ENCODE measurements around the gene ASS1.

ASS1 gene

GRCh38 chr9:130477564-130477963 is 32.8 kb downstream of the ASS1 start:
- no peak for DNase-seq

DNA sequence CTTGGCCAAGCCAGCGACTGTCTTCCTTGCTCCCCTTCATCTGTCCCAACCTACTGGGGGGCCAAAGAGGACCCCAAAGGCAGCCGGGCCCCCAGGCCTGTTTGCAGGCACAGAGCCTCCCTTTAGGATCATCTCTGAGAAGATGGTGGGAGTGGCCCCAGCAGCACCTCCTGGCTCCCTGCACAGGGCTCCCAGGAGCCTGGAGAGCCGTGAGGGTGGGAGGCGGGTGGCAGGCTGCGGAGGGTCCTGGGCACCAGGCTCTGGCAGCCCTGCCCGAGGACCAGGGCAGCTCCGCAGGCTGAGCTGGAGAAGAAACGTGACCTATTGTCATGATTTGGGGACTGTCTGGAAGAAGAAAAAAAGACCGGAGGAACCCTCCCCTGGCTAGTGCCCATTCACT is 33.4 kb downstream of the ASS1 start:
- DNase-seq = no peak

GRCh38 chr9:130478736-130479575 is 34.2 kb downstream of the ASS1 start:
- DNase-seq = no peak

- DNase-seq = no peak
These were observed 34.8 kb downstream of the ASS1 start for GRCh38 chr9:130479587-130479986.

GRCh38 chr9:130480673-130481072 is 35.9 kb downstream of the ASS1 start:
- no peak for DNase-seq

GRCh38 chr9:130482463-130482862 is 37.7 kb downstream of the ASS1 start:
- DNase-seq = no peak

- no peak for DNase-seq
These were observed 38.7 kb downstream of the ASS1 start for GRCh38 chr9:130483371-130483971.

GRCh38 chr9:130484362-130485072 is 39.8 kb downstream of the ASS1 start:
- no peak for DNase-seq

DNA sequence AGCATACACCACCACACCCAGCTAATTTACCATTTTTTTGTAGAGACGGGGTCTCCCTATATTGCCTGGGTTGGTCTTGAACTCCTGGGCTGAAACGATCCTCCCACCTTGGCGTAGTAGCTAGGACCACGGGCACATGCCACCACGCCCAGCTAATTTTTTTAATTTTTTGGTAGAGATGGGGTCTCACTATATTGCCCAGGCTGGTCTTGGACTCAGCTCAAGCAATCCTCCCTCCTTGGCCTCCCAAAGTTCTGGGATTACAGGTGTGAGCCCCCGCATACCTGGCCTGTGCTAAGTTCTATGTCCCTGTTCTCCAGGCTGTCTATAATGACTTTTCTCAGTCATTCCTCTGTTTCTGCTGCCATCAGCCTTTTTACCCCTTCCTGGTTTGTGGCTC is 41.3 kb downstream of the ASS1 start:
- no peak for DNase-seq

DNA sequence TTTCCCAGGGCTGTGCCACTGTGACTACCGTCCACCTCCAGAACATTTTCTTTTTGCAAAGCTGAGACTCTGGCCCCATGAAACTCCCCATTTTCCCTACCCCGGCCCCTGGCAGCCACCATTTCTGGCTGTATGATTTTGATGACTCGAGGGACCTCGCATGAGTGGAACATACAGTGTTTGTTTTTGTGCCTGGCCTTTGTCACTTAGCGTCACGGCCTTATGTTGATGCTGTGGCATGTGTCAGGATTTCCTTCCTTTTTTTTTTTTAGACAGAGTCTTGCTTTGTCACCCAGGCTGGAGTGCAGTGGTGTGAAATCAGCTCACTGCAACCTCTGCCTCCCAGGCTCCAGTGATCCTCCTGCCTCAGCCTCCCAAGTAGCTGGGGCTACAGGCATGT is 42.7 kb downstream of the ASS1 start:
- DNase-seq = no peak

GRCh38 chr9:130488621-130489330 is 44.0 kb downstream of the ASS1 start:
- no peak for DNase-seq

GRCh38 chr9:130490981-130491380 is 46.2 kb downstream of the ASS1 start:
- no peak for DNase-seq

DNA sequence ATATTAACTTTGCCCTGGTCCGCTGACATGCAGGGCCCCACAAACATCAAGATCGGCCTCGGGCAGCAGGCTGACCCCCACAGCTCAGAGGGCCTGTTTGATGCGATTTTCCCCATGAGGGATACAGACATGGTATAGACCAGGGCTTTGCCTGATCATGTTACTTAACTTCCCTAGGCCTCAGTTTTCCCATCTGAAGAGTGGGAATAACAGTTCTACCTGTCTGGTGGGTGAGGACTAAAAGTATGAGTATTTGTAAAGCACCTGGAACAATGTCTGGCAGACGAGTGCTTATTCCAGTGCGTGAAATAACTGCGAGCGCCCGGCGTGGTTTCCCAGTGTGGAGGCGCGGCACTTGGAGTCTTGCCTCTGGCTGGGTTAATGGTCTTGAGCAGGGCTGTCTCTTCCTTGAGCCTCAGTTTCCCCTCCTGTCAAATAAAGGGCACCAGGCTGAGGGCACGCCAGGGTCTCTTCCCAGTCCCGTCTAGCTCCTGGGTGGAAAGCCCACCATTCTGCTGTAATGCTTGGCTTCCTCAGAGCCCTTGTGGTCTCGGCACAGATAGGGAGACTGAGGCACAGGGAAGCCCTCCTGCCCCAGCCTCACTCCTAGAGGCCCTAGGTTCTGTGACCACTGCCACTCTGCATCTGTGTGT is 47.2 kb downstream of the ASS1 start:
- no peak for DNase-seq

DNA sequence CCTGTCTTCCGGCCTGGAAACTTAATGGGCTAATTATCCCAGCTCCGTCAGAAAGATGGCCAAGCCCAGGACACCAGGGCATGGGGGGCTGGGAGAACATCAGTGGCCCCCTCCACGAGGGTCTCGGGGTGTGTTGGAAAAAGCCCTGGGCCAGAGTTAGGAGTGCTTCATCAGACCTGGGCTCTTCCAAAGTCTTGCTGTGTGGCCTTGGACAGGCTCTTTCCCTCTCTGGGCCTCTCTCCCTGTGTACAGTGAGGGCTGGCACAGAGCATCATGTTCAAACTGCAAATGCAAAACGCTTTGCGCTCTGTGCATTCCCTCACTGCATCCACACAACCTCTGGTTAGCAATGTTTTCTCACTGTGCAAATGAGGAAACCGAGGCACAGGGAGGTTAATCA is 48.3 kb downstream of the ASS1 start:
- DNase-seq = no peak

DNA sequence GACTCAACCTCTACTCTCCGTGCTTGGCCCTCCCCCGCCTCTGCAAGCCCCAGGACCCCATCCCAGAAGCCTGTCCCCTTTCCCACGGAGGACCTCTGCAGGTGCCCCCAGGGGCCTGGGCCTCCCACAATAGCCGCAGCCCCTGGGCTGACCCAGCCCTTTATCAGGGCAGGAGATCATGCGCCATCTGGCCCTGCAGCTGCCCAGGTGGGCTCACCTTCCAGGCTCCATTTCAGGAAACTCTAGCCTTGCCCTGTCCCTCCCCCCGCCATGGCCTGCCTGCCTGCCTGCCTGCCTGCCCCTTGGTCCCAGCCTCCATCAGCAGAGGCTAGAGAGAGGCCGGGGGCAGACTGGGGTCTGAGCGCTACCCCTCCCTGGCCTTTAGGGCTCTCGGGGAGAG is 48.7 kb downstream of the ASS1 start:
- no peak for DNase-seq

- DNase-seq = no peak
These were observed 50.3 kb downstream of the ASS1 start for GRCh38 chr9:130495067-130495466.

GRCh38 chr9:130497139-130497538 is 52.4 kb downstream of the ASS1 start:
- DNase-seq = no peak

DNA sequence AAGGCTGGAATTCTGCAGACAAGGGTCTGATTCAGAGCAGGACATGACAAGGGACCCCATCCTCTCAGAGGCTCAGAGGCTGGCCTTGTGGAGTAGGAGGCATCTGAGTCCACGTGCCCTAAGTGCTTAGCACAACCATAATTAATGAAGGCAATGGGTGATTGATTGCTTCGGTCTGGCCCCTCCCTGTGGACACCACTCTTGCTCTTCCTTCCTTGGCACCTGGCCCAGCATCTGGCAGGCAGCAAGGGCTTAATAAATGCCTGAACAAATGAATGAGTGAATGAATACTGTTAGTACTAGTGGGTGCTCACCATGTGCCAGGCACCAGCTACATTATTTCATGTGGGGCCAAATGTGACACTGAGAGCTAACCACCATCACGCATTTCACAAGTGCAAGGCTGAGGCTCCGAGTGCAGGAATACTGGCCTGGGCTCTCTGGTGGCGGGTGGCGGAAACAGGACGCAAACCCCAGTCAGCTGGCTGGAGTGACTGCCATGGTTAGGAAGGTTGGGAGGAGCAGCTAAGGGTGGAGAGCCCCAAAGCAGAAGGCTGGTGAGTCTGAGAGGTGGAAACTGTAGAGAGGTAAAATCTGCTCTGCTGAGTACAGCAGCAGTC is 53.6 kb downstream of the ASS1 start:
- DNase-seq = no peak

GRCh38 chr9:130498918-130499698 is 54.3 kb downstream of the ASS1 start:
- no peak for DNase-seq

GRCh38 chr9:130499804-130500263 is 55.1 kb downstream of the ASS1 start:
- no peak for DNase-seq

Data from stimulated activated CD4-positive, alpha-beta T cell treated with anti-CD3 and anti-CD28 coated beads, Interleukin-4, amount 100 ng/mL, for 24 hours (primary cell).